K562 (cell line): ENCODE measurements around the gene CCDC175. TPM values are rescaled to one million over a fixed set of nuclear protein-coding genes. Genes with fewer than 3 reads are reported as not detected.

Source experiments
- DACH1 ChIP-seq: fragments of 450-650 bp; IDR thresholded peaks from 2 replicates; pipeline ENCODE4 v1.6.1; 2018; ENCODE audit not compliant: partially characterized antibody
- JUN ChIP-seq, 2 experiments: sonication (generic) in 1 of 2; formaldehyde crosslinking in 1 of 2; IDR thresholded peaks; 2 replicates each; pipeline versions ENCODE4 v1.6.1 to v1.8.0; 2012 to 2022; ENCODE audit warnings: borderline replicate concordance in 2 of 2, mild to moderate bottlenecking in 2 of 2, improper control_type of control experiment in 1 of 2, low read depth in 1 of 2, low read length in 1 of 2, missing genetic modification reagents in 1 of 2
- KLF6 ChIP-seq: fragments of 250-450 bp; sonication (Bioruptor Pico); IDR thresholded peaks from 2 replicates; pipeline ENCODE4 v1.4.0; 2020; ENCODE audit warnings: mild to moderate bottlenecking, moderate library complexity, borderline replicate concordance
- MCM3 ChIP-seq: fragments of 450-650 bp; IDR thresholded peaks from 2 replicates; pipeline ENCODE4 v1.6.1; 2016
- NCOA4 ChIP-seq: fragments of 450-650 bp; IDR thresholded peaks from 2 replicates; pipeline ENCODE4 v1.6.1; 2018; ENCODE audit warnings: mild to moderate bottlenecking; ENCODE audit not compliant: partially characterized antibody
- SNAPC5 ChIP-seq: fragments of 250-450 bp; sonication (Bioruptor Pico); IDR thresholded peaks from 2 replicates; pipeline ENCODE4 v1.8.0; 2021; ENCODE audit warnings: moderate library complexity, mild to moderate bottlenecking, inconsistent platforms
- TCF3 ChIP-seq: sonication (generic); formaldehyde crosslinking; IDR thresholded peaks from 2 replicates; pipeline ENCODE4 v1.4.0; 2020; ENCODE audit warnings: mild to moderate bottlenecking, missing genetic modification reagents
- USF2 ChIP-seq: sonication (generic); formaldehyde crosslinking; IDR thresholded peaks from 2 replicates; pipeline ENCODE4 v1.5.0; 2020; ENCODE audit warnings: missing genetic modification reagents
- ZNF274 ChIP-seq: IDR thresholded peaks from 2 replicates; pipeline ENCODE4 v1.6.1; 2011; ENCODE audit warnings: low read depth, mild to moderate bottlenecking, low read length, moderate library complexity, borderline replicate concordance
- ZNF699 ChIP-seq: fragments of 250-450 bp; sonication (Bioruptor Pico); IDR thresholded peaks from 2 replicates; pipeline ENCODE4 v1.8.0; 2021; ENCODE audit warnings: mild to moderate bottlenecking, moderate library complexity; ENCODE audit not compliant: insufficient replicate concordance
- ZNF785 ChIP-seq: fragments of 250-450 bp; sonication (Bioruptor Pico); IDR thresholded peaks from 2 replicates; pipeline ENCODE4 v1.4.0; 2020; ENCODE audit warnings: mild to moderate bottlenecking
- polyA plus RNA-seq, 8 experiments: library from polyadenylated mRNA; depleted of rRNA in 4 of 8; stranded (reverse) in 5 of 8; unstranded in 3 of 8; fragments of >200 nt; fragmentation: Nextera tagmentation in 2 of 8; fragmentation: Illumina TruSeq in 1 of 8; extraction: Ambion mirVana in 2 of 8; extraction: Trizol in 1 of 8; gene quantifications; 2 replicates each; pipeline versions ENCODE4 v1.2.1 to v1.2.3, GENCODE V29; 2011 to 2014; ENCODE audit warnings: inconsistent platforms in 1 of 8, missing spikeins in 1 of 8
- total RNA-seq, 7 experiments: library from RNA; depleted of rRNA in 6 of 7; stranded (reverse); fragments of >200 nt in 6 of 7; fragmentation: Illumina TruSeq in 2 of 7; extraction: Trizol in 2 of 7; gene quantifications; 2 replicates each; pipeline versions ENCODE4 v1.2.1 to v1.2.3, GENCODE V29; 2011 to 2021; ENCODE audit warnings: low replicate concordance in 1 of 7
- TF ChIP-seq, protein P1 (sequence below), 2 experiments: fragments of 450-650 bp; formaldehyde crosslinking in 1 of 2; IDR thresholded peaks; 2 replicates each; pipeline versions ENCODE4 v1.4.0 to v1.6.1; 2014 to 2020; ENCODE audit warnings: mild to moderate bottlenecking in 2 of 2, borderline replicate concordance in 1 of 2, low read depth in 1 of 2
- TF ChIP-seq, protein P2 (sequence below): IDR thresholded peaks from 3 replicates; pipeline ENCODE4 v1.6.1; 2011; ENCODE audit warnings: borderline replicate concordance, mild to moderate bottlenecking, moderate library complexity; ENCODE audit not compliant: insufficient read length; ENCODE audit errors: extremely low read depth

CCDC175 gene
- total and polyA plus RNA-seq, 9 of the 15 experiments (the other 6 are each of a cell fraction or from before 2014, with no cell fraction given), result not detected

DNA sequence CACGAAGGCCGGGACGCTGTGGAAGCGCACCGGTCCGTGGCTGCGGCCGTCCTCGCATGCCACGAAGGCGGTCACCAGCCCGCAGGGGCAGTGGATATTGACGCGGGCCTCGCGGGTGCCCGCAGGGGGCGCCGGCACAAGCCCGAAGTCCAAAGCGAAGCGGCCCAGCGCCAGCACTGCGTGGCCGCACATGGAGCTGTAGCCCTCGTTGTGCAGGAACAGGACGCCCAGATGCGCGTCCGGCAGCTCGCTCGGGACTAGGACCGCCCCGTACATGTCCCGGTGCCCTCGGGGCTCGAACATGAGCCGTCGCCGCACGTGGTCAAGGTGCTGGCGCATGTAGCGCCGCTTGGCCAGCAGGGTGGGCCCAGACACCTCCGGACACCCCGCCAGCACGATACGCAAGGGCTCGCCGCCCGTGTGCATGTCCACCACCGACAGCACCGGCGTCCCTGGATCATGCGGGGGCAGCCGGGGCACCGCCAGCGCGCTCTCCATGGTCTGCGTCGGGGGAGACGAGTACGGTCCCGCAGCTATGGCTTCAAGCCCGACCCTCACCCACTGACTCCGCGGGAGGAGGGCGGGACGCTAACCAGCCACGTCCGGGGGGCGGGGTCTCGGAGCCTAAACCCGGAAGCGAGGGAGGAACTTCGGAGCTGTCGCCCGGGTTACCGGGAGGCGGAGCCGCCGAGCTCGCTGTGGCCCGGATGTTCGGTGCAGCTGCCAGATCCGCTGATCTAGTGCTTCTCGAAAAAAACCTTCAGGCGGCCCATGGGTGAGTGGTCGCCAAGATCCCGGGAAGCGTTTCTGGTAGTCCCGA lies 92.6 kb downstream of the CCDC175 start, which contains the start of the genes JKAMP and L3HYPDH (continued):
- TF ChIP-seq, protein P1, sequence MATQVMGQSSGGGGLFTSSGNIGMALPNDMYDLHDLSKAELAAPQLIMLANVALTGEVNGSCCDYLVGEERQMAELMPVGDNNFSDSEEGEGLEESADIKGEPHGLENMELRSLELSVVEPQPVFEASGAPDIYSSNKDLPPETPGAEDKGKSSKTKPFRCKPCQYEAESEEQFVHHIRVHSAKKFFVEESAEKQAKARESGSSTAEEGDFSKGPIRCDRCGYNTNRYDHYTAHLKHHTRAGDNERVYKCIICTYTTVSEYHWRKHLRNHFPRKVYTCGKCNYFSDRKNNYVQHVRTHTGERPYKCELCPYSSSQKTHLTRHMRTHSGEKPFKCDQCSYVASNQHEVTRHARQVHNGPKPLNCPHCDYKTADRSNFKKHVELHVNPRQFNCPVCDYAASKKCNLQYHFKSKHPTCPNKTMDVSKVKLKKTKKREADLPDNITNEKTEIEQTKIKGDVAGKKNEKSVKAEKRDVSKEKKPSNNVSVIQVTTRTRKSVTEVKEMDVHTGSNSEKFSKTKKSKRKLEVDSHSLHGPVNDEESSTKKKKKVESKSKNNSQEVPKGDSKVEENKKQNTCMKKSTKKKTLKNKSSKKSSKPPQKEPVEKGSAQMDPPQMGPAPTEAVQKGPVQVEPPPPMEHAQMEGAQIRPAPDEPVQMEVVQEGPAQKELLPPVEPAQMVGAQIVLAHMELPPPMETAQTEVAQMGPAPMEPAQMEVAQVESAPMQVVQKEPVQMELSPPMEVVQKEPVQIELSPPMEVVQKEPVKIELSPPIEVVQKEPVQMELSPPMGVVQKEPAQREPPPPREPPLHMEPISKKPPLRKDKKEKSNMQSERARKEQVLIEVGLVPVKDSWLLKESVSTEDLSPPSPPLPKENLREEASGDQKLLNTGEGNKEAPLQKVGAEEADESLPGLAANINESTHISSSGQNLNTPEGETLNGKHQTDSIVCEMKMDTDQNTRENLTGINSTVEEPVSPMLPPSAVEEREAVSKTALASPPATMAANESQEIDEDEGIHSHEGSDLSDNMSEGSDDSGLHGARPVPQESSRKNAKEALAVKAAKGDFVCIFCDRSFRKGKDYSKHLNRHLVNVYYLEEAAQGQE (IDR thresholded peaks at IDR 0.05; ENCODE audit: borderline replicate concordance), result peak; percentile 32
- TF ChIP-seq, protein P1 (CRISPR knock-in tag; IDR thresholded peaks at IDR 0.05; ENCODE audit: low read depth), result 0 out of 2 replicates have a peak, but pooled peaks have one; percentile 64
- TF ChIP-seq KLF6 (CRISPR knock-in tag), result no peak
- no peak for TF ChIP-seq TCF3 (CRISPR knock-in tag)
- TF ChIP-seq ZNF699, result no peak
- no peak for TF ChIP-seq NCOA4
- TF ChIP-seq ZNF274, result no peak
- no peak for TF ChIP-seq MCM3
- TF ChIP-seq USF2, result peak; percentile 68
- TF ChIP-seq SNAPC5 (CRISPR knock-in tag), result no peak
- no peak for TF ChIP-seq ZNF785 (CRISPR knock-in tag)
- TF ChIP-seq, protein P2, sequence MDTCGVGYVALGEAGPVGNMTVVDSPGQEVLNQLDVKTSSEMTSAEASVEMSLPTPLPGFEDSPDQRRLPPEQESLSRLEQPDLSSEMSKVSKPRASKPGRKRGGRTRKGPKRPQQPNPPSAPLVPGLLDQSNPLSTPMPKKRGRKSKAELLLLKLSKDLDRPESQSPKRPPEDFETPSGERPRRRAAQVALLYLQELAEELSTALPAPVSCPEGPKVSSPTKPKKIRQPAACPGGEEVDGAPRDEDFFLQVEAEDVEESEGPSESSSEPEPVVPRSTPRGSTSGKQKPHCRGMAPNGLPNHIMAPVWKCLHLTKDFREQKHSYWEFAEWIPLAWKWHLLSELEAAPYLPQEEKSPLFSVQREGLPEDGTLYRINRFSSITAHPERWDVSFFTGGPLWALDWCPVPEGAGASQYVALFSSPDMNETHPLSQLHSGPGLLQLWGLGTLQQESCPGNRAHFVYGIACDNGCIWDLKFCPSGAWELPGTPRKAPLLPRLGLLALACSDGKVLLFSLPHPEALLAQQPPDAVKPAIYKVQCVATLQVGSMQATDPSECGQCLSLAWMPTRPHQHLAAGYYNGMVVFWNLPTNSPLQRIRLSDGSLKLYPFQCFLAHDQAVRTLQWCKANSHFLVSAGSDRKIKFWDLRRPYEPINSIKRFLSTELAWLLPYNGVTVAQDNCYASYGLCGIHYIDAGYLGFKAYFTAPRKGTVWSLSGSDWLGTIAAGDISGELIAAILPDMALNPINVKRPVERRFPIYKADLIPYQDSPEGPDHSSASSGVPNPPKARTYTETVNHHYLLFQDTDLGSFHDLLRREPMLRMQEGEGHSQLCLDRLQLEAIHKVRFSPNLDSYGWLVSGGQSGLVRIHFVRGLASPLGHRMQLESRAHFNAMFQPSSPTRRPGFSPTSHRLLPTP, result no peak
- TF ChIP-seq JUN (IDR thresholded peaks at IDR 0.05; ENCODE audit: borderline replicate concordance, low read depth, low read length), result no peak; the same call in 1 of the 2 replicates
- 0 out of 2 replicates have a peak, but pooled peaks have one; percentile 70 for TF ChIP-seq JUN (CRISPR knock-in tag; IDR thresholded peaks at IDR 0.05; ENCODE audit: borderline replicate concordance)
- TF ChIP-seq DACH1, result no peak
